ENCODE results near the gene MLEC. TPM values are rescaled to one million over a fixed set of nuclear protein-coding genes. Genes with fewer than 3 reads are reported as not detected.

Gene MLEC
- total RNA-seq, 1 donor from 2014 or later, result 172 TPM

GRCh38 chr12:120689397-120690082, 2.6 kb downstream of the MLEC start:
- Mint-ChIP-seq H3K27ac (peak overlapping the region; percentile 73), H3K4me3 (peak overlapping the region; percentile 91), H3K27me3 (no peaks in the 10 kb centered on the region), H3K4me1 (ENCODE audit: unreplicated experiment) (peaks cover 54% of the 10 kb centered on the region), H3K9me3 (no peaks in the 10 kb centered on the region), H3K36me3 (peaks cover 7% of the 10 kb centered on the region)
- no peak for DNase-seq (ENCODE audit: extremely low spot score, unreplicated experiment)
- peak; percentile 15 for TF ChIP-seq CTCF (conservative IDR thresholded peaks at IDR 0.05)

- no peaks in the 10 kb centered on the region for H3K27me3 Mint-ChIP-seq
- H3K9me3 Mint-ChIP-seq, result no peaks in the 10 kb centered on the region
- TF ChIP-seq CTCF (conservative IDR thresholded peaks at IDR 0.05), result peak; percentile 7
- peak overlapping the region; percentile 73 for H3K27ac Mint-ChIP-seq
- H3K4me3 Mint-ChIP-seq, result peak overlapping the region; percentile 91
- peaks cover 54% of the 10 kb centered on the region for H3K4me1 Mint-ChIP-seq (ENCODE audit: unreplicated experiment)
- no peak for DNase-seq (ENCODE audit: extremely low spot score, unreplicated experiment)
- peaks cover 12% of the 10 kb centered on the region for H3K36me3 Mint-ChIP-seq
These were observed 3.1 kb downstream of the MLEC start for GRCh38 chr12:120690083-120690450.

- Mint-ChIP-seq H3K4me3 (peak overlapping the region; percentile 12), H3K4me1 (ENCODE audit: unreplicated experiment) (peaks cover 54% of the 10 kb centered on the region), H3K36me3 (peaks cover 19% of the 10 kb centered on the region), H3K9me3 (no peaks in the 10 kb centered on the region), H3K27ac (no peak overlapping the region), H3K27me3 (no peaks in the 10 kb centered on the region)
- DNase-seq (ENCODE audit: extremely low spot score, unreplicated experiment), result no peak
- TF ChIP-seq CTCF (conservative IDR thresholded peaks at IDR 0.05), result no peak
These were observed 4.0 kb downstream of the MLEC start for GRCh38 chr12:120690978-120691377.

- no peak for TF ChIP-seq CTCF (conservative IDR thresholded peaks at IDR 0.05)
These were observed 5.6 kb downstream of the MLEC start for GRCh38 chr12:120692524-120693033.

GRCh38 chr12:120693848-120694247, 6.9 kb downstream of the MLEC start:
- no peak for TF ChIP-seq CTCF (conservative IDR thresholded peaks at IDR 0.05)
- H3K9me3 Mint-ChIP-seq, result no peaks in the 10 kb centered on the region
- no peak overlapping the region for H3K4me3 Mint-ChIP-seq
- H3K27ac Mint-ChIP-seq, result peak overlapping the region; percentile 6
- H3K4me1 Mint-ChIP-seq (ENCODE audit: unreplicated experiment), result peaks cover 47% of the 10 kb centered on the region
- H3K36me3 Mint-ChIP-seq, result peaks cover 26% of the 10 kb centered on the region
- H3K27me3 Mint-ChIP-seq, result no peaks in the 10 kb centered on the region
- DNase-seq (ENCODE audit: extremely low spot score, unreplicated experiment), result no peak

More at GRCh38 chr12:120692524-120693033, 5.6 kb downstream of the MLEC start:
- Mint-ChIP-seq H3K9me3 (no peaks in the 10 kb centered on the region), H3K4me1 (ENCODE audit: unreplicated experiment) (peaks cover 54% of the 10 kb centered on the region), H3K27ac (peak overlapping the region; percentile 19), H3K27me3 (no peaks in the 10 kb centered on the region), H3K36me3 (peaks cover 26% of the 10 kb centered on the region), H3K4me3 (peak overlapping the region; percentile 9)
- DNase-seq (ENCODE audit: extremely low spot score, unreplicated experiment), result no peak
